Omental fat pad (tissue), 4 donors: ENCODE data around the gene PNPLA7. TPM values are rescaled to one million over a fixed set of nuclear protein-coding genes. Genes with fewer than 3 reads are reported as not detected.
"Not testable (repeated sequence)": the region's sequence is repeated elsewhere in the genome, so short reads cannot be mapped to it uniquely, and the experiment has no call there.

ENCODE experiments used
- ATAC-seq: fragments of 150-250 bp; one replicate; pipeline ENCODE4 v1.9.1; 2016; ENCODE audit warnings: mild to moderate bottlenecking, moderate library complexity; ENCODE audit not compliant: low FRiP score
- DNase-seq: peaks from one replicate; pipeline ENCODE4 v3.0.0-alpha.2; 2019; ENCODE audit warnings: low spot score
- total RNA-seq, 4 donors: library from RNA; depleted of rRNA; stranded (reverse); fragments of >200 nt; gene quantifications; one replicate each; pipeline ENCODE4 v1.1.0, GENCODE V29; 2016
- TF ChIP-seq, protein P1 (sequence below), 3 donors: fragments of 450-650 bp; IDR thresholded peaks; one replicate each; pipeline ENCODE4 v1.5.1; 2016 to 2017; ENCODE audit warnings: antibody characterized with exemption in 3 of 3, mild to moderate bottlenecking in 3 of 3, moderate library complexity in 2 of 3

PNPLA7 gene
- total RNA-seq, 4 donors from 2014 or later, result 7.1 to 23.1 (median 13.9) TPM

DNA sequence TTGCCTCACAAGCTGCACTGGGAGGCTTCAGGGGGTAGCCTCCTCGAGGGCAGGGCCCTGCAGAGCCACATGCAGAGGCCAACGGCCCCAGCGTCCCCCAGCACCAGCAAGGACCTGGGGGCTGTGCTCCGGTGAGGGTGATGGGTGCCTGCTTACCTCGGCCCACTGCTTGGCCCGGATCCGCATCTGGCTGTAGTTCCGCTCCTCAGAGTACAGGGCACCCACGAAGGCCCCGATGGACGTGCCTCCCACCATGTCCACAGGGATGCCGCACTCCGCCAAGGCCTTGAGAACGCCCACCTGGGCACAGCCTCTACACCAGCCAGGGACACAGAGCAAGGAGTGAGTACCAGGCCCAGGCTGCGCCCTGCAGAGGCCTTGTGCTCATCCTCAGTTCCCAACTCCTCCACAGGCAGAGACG, 83.0 kb downstream of the PNPLA7 start:
- no peak for ATAC-seq
- DNase-seq, result no peak
- TF ChIP-seq, protein P1, sequence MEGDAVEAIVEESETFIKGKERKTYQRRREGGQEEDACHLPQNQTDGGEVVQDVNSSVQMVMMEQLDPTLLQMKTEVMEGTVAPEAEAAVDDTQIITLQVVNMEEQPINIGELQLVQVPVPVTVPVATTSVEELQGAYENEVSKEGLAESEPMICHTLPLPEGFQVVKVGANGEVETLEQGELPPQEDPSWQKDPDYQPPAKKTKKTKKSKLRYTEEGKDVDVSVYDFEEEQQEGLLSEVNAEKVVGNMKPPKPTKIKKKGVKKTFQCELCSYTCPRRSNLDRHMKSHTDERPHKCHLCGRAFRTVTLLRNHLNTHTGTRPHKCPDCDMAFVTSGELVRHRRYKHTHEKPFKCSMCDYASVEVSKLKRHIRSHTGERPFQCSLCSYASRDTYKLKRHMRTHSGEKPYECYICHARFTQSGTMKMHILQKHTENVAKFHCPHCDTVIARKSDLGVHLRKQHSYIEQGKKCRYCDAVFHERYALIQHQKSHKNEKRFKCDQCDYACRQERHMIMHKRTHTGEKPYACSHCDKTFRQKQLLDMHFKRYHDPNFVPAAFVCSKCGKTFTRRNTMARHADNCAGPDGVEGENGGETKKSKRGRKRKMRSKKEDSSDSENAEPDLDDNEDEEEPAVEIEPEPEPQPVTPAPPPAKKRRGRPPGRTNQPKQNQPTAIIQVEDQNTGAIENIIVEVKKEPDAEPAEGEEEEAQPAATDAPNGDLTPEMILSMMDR (IDR thresholded peaks at IDR 0.05), result no peak

DNA sequence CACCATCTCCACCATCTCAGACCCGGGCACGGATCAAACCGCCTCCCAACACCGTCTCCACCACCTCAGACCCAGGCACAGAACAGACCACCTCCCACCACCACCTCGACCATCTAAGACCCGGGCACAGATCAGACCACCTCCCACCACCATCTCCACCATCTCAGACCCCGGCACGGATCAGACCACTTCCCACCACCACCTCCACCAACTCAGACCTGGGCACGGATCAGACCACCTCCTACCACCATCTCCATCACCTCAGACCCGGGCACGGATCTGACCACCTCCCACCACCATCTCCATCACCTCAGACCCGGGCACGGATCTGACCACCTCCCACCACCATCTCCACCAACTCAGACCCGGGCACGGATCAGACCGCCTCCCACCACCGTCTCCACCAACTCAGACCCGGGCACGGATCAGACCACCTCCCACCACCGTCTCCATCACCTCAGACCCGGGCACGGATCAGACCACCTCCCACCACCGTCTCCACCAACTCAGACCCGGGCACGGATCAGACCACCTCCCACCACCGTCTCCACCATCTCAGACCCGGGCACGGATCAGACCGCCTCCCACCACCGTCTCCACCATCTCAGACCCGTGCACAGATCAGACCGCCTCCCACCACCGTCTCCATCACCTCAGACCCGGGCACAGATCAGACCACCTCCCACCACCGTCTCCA, 83.7 kb downstream of the PNPLA7 start:
- not testable (repeated sequence) for DNase-seq, ATAC-seq

- ATAC-seq (no peak), DNase-seq (no peak)
- TF ChIP-seq, protein P1 (IDR thresholded peaks at IDR 0.05), result no peak
Observed at GRCh38 chr9:137465720-137466388, 84.3 kb downstream of the PNPLA7 start.

DNA sequence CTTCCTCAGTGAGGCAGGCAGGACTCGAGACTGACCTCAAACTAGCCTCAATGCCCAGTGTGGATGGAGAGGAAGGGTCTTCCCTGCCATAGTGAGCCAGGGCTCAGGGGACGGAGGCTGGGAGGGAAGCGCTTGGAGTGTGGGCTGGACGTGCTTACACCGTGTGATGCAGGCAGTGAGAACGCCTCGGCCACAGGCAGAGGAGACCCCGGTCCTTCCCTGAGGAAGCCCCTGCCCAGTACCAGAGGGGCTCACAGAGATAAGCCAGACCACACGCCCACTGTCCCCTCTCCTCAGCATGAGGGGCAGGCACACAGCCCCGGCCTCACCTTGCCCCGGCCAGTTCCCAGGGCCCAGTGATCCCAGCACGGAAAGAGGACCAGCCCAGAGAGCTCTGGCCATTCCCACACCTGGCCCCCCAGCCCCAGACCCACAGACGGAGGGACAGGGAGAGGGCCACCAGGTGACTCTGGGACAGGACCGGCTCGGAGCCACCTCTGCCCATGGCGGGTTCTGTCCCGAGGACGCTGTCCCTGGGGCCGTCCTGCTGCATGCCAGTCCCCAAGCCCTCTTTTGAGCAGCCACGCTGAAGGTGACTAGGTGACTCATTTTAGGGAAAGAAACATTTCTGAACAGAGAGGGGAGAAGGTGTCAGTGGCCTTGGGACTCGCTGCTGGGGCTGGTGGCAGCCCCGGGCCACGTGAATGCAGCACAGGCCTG, 85.0 kb downstream of the PNPLA7 start:
- TF ChIP-seq, protein P1 (IDR thresholded peaks at IDR 0.05), result no peak
- DNase-seq, result no peak
- ATAC-seq, result no peak

DNA sequence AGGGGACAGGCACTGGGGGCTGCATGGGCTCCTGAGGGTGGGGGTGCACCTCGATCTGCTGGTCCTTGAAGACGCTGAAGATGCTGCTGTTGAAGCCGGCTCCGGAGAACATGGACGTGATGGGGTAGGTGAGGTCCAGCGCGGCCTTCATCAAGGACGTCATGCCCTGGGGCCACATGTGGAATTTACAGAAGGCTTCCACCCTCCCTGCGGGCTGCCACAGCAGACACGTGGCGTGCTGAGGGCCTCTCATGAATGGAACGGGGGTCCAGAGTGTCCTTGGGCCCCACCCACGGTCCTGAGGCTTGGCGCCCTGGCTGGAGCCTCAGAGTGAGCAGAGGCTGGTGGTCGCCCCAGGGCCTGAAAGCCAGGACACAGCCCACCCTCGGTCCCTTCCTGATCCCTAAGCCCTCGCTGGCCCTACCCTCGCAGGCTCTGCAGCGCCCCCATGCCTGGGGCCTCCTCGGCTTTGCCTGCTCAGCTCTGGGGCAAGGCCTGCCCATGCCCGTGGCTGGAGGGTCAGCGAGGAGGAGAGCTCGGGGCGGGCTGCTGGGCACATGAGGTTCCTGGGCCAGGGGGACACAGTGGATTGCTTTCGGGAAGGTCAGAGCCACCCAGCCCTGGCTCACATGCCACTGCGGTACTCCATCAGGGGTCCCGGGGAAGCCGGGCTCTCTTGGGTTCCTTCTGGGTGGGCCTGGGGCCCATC, 85.8 kb downstream of the PNPLA7 start:
- ATAC-seq (no peak), DNase-seq (no peak)
- TF ChIP-seq, protein P1 (IDR thresholded peaks at IDR 0.05), result no peak

DNA sequence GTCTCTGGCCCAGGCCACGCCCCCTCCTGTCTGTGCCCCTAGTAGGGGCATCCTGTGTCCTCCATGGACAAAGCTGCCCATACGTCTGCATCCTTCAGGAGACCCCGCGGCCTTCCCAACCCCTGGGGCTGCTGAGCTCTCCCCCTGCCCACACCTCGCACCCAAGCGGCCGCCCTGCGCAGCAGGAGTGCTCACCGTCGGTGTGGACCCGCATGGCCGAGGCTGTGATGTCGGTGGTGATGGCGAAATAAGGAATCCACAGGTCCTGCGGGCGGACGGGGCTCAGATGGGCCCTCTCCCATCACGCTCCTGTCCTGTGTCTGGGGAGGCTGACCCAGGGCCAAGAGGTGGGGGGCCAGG, 86.3 kb downstream of the PNPLA7 start:
- TF ChIP-seq, protein P1 (IDR thresholded peaks at IDR 0.05), result no peak

More for the DNA sequence above, 86.3 kb downstream of the PNPLA7 start:
- DNase-seq (no peak), ATAC-seq (no peak)
